CD4-positive, alpha-beta memory T cell (primary cell): ENCODE data around the gene CGN. TPM values are rescaled to one million over a fixed set of nuclear protein-coding genes. Genes with fewer than 3 reads are reported as not detected.

Experiments used
- CTCF ChIA-PET: fragments of 350-600 bp; sonication (Branson Sonifier 250); formaldehyde crosslinking; loops from one replicate; lab custom pipeline; 2021; ENCODE audit warnings: inconsistent platforms; ENCODE audit not compliant: partially characterized antibody; lab: Charles Lee
- POLR2A ChIA-PET: fragments of 350-600 bp; sonication (Branson Sonifier 250); formaldehyde crosslinking; loops from one replicate; lab custom pipeline; 2021; ENCODE audit not compliant: partially characterized antibody; lab: Charles Lee
- DNase-seq, 5 donors: peaks; one replicate each; pipeline versions ENCODE4 v3.0.0 to v3.0.0-alpha.2; 2020 to 2022; ENCODE audit warnings: mixed read lengths in 1 of 5
- H3K27ac ChIP-seq: one replicate; pipeline ENCODE4 v1.7.0; 2013; ENCODE audit warnings: low read depth, low read length
- H3K27me3 ChIP-seq: 2 replicates; pipeline ENCODE4 v1.7.0; 2013; ENCODE audit warnings: mild to moderate bottlenecking, low read length, moderate library complexity; ENCODE audit not compliant: insufficient read depth
- H3K36me3 ChIP-seq: 2 replicates; pipeline ENCODE4 v1.7.0; 2013; ENCODE audit warnings: mild to moderate bottlenecking, low read length, moderate library complexity; ENCODE audit not compliant: insufficient read depth
- H3K4me1 ChIP-seq: 2 replicates; pipeline ENCODE4 v1.7.0; 2013; ENCODE audit warnings: mild to moderate bottlenecking, low read length, moderate library complexity; ENCODE audit not compliant: insufficient read depth
- H3K4me3 ChIP-seq, 2 donors: one replicate each; pipeline ENCODE4 v1.7.0; 2013; ENCODE audit warnings: low read length in 2 of 2, mild to moderate bottlenecking in 1 of 2
- H3K9me3 ChIP-seq, 2 donors: one replicate each; pipeline ENCODE4 v1.7.0; 2013; ENCODE audit warnings: low read length in 2 of 2, control low read depth in 1 of 2; ENCODE audit not compliant: control insufficient read depth in 1 of 2
- H3K27ac Mint-ChIP-seq, 7 donors: one replicate each; pipeline ENCODE4 v1.8.0; 2020 to 2021; ENCODE audit warnings: mixed read lengths in 7 of 7, mild to moderate bottlenecking in 6 of 7, inconsistent platforms in 3 of 7, moderate library complexity in 3 of 7
- H3K27me3 Mint-ChIP-seq, 2 donors: one replicate each; pipeline ENCODE4 v1.8.0; 2020 to 2021; ENCODE audit warnings: mixed read lengths in 2 of 2
- H3K36me3 Mint-ChIP-seq, 2 donors: one replicate each; pipeline ENCODE4 v1.8.0; 2020 to 2021; ENCODE audit warnings: mixed read lengths in 2 of 2, inconsistent platforms in 1 of 2, mild to moderate bottlenecking in 1 of 2
- H3K4me1 Mint-ChIP-seq, 4 donors: one replicate each; pipeline ENCODE4 v1.8.0; 2020 to 2021; ENCODE audit warnings: mixed read lengths in 4 of 4, mild to moderate bottlenecking in 1 of 4
- H3K4me3 Mint-ChIP-seq, 8 donors: one replicate each; pipeline ENCODE4 v1.8.0; 2020 to 2021; ENCODE audit warnings: mixed read lengths in 8 of 8, mild to moderate bottlenecking in 7 of 8, moderate library complexity in 6 of 8, inconsistent platforms in 3 of 8
- H3K9me3 Mint-ChIP-seq, 8 donors: one replicate each; pipeline ENCODE4 v1.8.0; 2020 to 2021; ENCODE audit warnings: mixed read lengths in 8 of 8, mild to moderate bottlenecking in 5 of 8, inconsistent platforms in 3 of 8, moderate library complexity in 1 of 8
- intact Hi-C: fragments of 100-400 bp; cut with micrococcal nuclease; formaldehyde crosslinking; loops from one replicate; pipeline ENCODE4 v1.15.1; 2023
- polyA plus RNA-seq, 2 donors: library from polyadenylated mRNA; unstranded; fragments of 300-500 nt; fragmentation: Illumina TruSeq; gene quantifications; one replicate each; pipeline ENCODE4 v1.2.3, GENCODE V29; 2021
- total RNA-seq, 2 experiments: library from RNA; stranded (reverse); gene quantifications; one replicate each; pipeline ENCODE4 v1.2.3, GENCODE V29; 2021

CGN gene
- total and polyA plus RNA-seq, 4 experiments from 2014 or later = 0.81 to 1.4 (median 1.0) TPM; not detected in 1

GRCh38 chr1:151476083-151476482, 35.1 kb upstream of the CGN start:
- no peak overlapping the region for H3K27ac Mint-ChIP-seq

GRCh38 chr1:151477066-151477465, 34.1 kb upstream of the CGN start:
- H3K36me3 ChIP-seq = no peaks in the 10 kb centered on the region
- peak overlapping the region in 1 of 8 donors; percentile 31 for H3K4me3 Mint-ChIP-seq

More at GRCh38 chr1:151476083-151476482, 35.1 kb upstream of the CGN start:
- no peaks in the 10 kb centered on the region for H3K36me3 Mint-ChIP-seq
- no peaks in the 10 kb centered on the region for H3K4me1 ChIP-seq
- peaks cover 0 to 18% (median 7%) of the 10 kb centered on the region in 4 donors for H3K4me1 Mint-ChIP-seq
- POLR2A ChIA-PET = interaction anchor here (4.3 kb wide), 1 partner anchor 18 kb away, joined by 38 read pairs; the partner anchor contains the start of gene POGZ
- H3K27me3 ChIP-seq = no peaks in the 10 kb centered on the region
- intact Hi-C loops = no loop called here
- no peak for DNase-seq
- H3K4me3 Mint-ChIP-seq = no peak overlapping the region
- H3K9me3 ChIP-seq = no peaks in the 10 kb centered on the region
- H3K36me3 ChIP-seq = no peaks in the 10 kb centered on the region
- peaks cover 0 to 3% (median 0%) of the 10 kb centered on the region in 8 donors for H3K9me3 Mint-ChIP-seq
- CTCF ChIA-PET = no interaction called here
- H3K4me3 ChIP-seq = no peak overlapping the region
- H3K27ac ChIP-seq = no peak overlapping the region
- peaks cover 0 to 5% of the 10 kb centered on the region in 2 donors for H3K27me3 Mint-ChIP-seq

GRCh38 chr1:151478140-151478812, 32.9 kb upstream of the CGN start:
- Mint-ChIP-seq H3K9me3 (peaks cover 0 to 6% (median 0%) of the 10 kb centered on the region in 8 donors), H3K27me3 (peaks cover 0 to 5% of the 10 kb centered on the region in 2 donors), H3K4me3 (no peak overlapping the region), H3K27ac (no peak overlapping the region), H3K4me1 (peaks cover 0 to 3% (median 0%) of the 10 kb centered on the region in 4 donors), H3K36me3 (no peaks in the 10 kb centered on the region)
- Histone ChIP-seq H3K27ac (no peak overlapping the region), H3K36me3 (no peaks in the 10 kb centered on the region), H3K4me3 (no peak overlapping the region), H3K4me1 (no peaks in the 10 kb centered on the region), H3K27me3 (no peaks in the 10 kb centered on the region), H3K9me3 (no peaks in the 10 kb centered on the region)
- CTCF ChIA-PET = no interaction called here
- intact Hi-C loops = no loop called here
- DNase-seq = no peak
- POLR2A ChIA-PET = no interaction called here

More at GRCh38 chr1:151477066-151477465, 34.1 kb upstream of the CGN start:
- H3K27ac Mint-ChIP-seq = peak overlapping the region in 1 of 7 donors; percentile 52
- H3K27ac ChIP-seq = no peak overlapping the region
- H3K4me1 Mint-ChIP-seq = peaks cover 0 to 15% (median 7%) of the 10 kb centered on the region in 4 donors
- intact Hi-C loops = no loop called here
- CTCF ChIA-PET = interaction anchor here (0.9 kb wide), 1 partner anchor 15 kb away, joined by 3 read pairs; no protein-coding TSS in a partner anchor
- no peaks in the 10 kb centered on the region for H3K4me1 ChIP-seq
- no peak overlapping the region for H3K4me3 ChIP-seq
- H3K9me3 Mint-ChIP-seq = peaks cover 0 to 6% (median 0%) of the 10 kb centered on the region in 8 donors
- H3K9me3 ChIP-seq = no peaks in the 10 kb centered on the region
- no peaks in the 10 kb centered on the region for H3K27me3 ChIP-seq
- POLR2A ChIA-PET = interaction anchor here (1.0 kb wide), 1 partner anchor 17 kb away, joined by 6 read pairs; the partner anchor contains the start of gene POGZ
- no peak for DNase-seq
- no peaks in the 10 kb centered on the region for H3K36me3 Mint-ChIP-seq
- H3K27me3 Mint-ChIP-seq = peaks cover 0 to 5% of the 10 kb centered on the region in 2 donors

- Histone ChIP-seq H3K4me1 (no peaks in the 10 kb centered on the region), H3K27me3 (no peaks in the 10 kb centered on the region), H3K4me3 (no peak overlapping the region), H3K36me3 (no peaks in the 10 kb centered on the region), H3K9me3 (no peaks in the 10 kb centered on the region), H3K27ac (no peak overlapping the region)
- Mint-ChIP-seq H3K9me3 (peaks cover 0 to 6% (median under 1%) of the 10 kb centered on the region in 8 donors), H3K27ac (no peak overlapping the region), H3K4me1 (no peaks in the 10 kb centered on the region), H3K27me3 (peaks cover 0 to 5% of the 10 kb centered on the region in 2 donors), H3K36me3 (no peaks in the 10 kb centered on the region), H3K4me3 (no peak overlapping the region)
- intact Hi-C loops = no loop called here
- ChIA-PET CTCF (no interaction called here), POLR2A (no interaction called here)
- no peak for DNase-seq
These were observed 32.3 kb upstream of the CGN start for GRCh38 chr1:151478923-151479322.

- Histone ChIP-seq H3K4me3 (no peak overlapping the region), H3K27ac (no peak overlapping the region), H3K4me1 (no peaks in the 10 kb centered on the region), H3K9me3 (no peaks in the 10 kb centered on the region), H3K36me3 (no peaks in the 10 kb centered on the region), H3K27me3 (no peaks in the 10 kb centered on the region)
- Mint-ChIP-seq H3K27ac (no peak overlapping the region), H3K27me3 (peaks cover 0 to 5% of the 10 kb centered on the region in 2 donors), H3K4me1 (no peaks in the 10 kb centered on the region), H3K9me3 (peaks cover 0 to 6% (median 2%) of the 10 kb centered on the region in 8 donors), H3K36me3 (no peaks in the 10 kb centered on the region), H3K4me3 (no peak overlapping the region)
- no peak for DNase-seq
- intact Hi-C loops = no loop called here
- CTCF ChIA-PET = no interaction called here
- POLR2A ChIA-PET = no interaction called here
These were observed 31.7 kb upstream of the CGN start for GRCh38 chr1:151479462-151479861.

- no peaks in the 10 kb centered on the region for H3K9me3 ChIP-seq
- Mint-ChIP-seq H3K36me3 (no peaks in the 10 kb centered on the region), H3K4me1 (peaks cover 0 to 2% (median 0%) of the 10 kb centered on the region in 4 donors), H3K27ac (no peak overlapping the region), H3K27me3 (peaks cover 0 to 2% of the 10 kb centered on the region in 2 donors), H3K9me3 (peaks cover 0 to 6% (median 2%) of the 10 kb centered on the region in 8 donors), H3K4me3 (no peak overlapping the region)
- H3K36me3 ChIP-seq = no peaks in the 10 kb centered on the region
- H3K4me3 ChIP-seq = no peak overlapping the region
- no peaks in the 10 kb centered on the region for H3K4me1 ChIP-seq
- no peak for DNase-seq
- no peak overlapping the region for H3K27ac ChIP-seq
- no peaks in the 10 kb centered on the region for H3K27me3 ChIP-seq
- CTCF ChIA-PET = interaction anchor here (0.6 kb wide), 1 partner anchor 397 kb away, joined by 3 read pairs; no protein-coding TSS in a partner anchor
- POLR2A ChIA-PET = no interaction called here
- intact Hi-C loops = no loop called here
These were observed 29.2 kb upstream of the CGN start for GRCh38 chr1:151482017-151482416.

GRCh38 chr1:151485685-151486255, 25.4 kb upstream of the CGN start:
- Histone ChIP-seq H3K4me1 (no peaks in the 10 kb centered on the region), H3K36me3 (no peaks in the 10 kb centered on the region), H3K4me3 (no peak overlapping the region), H3K27me3 (no peaks in the 10 kb centered on the region), H3K27ac (no peak overlapping the region), H3K9me3 (no peaks in the 10 kb centered on the region)
- Mint-ChIP-seq H3K27me3 (no peaks in the 10 kb centered on the region), H3K4me3 (no peak overlapping the region), H3K4me1 (peaks cover 0 to 2% (median 0%) of the 10 kb centered on the region in 4 donors), H3K9me3 (peaks cover 0 to 6% (median 2%) of the 10 kb centered on the region in 8 donors), H3K36me3 (no peaks in the 10 kb centered on the region), H3K27ac (no peak overlapping the region)
- ChIA-PET POLR2A (no interaction called here), CTCF (interaction anchor here (1.3 kb wide), 1 partner anchor 41 kb away, joined by 3 read pairs; no protein-coding TSS in a partner anchor)
- DNase-seq = no peak
- intact Hi-C loops = no loop called here
